K562 (cell line): ENCODE results near the gene MAGI3. TPM values are rescaled to one million over a fixed set of nuclear protein-coding genes. Genes with fewer than 3 reads are reported as not detected.

Source experiments
- ATAC-seq: fragments of 200-7000 bp; cut with Tn5 transposase; 3 replicates; pipeline ENCODE4 v1.9.1; 2020; ENCODE audit warnings: moderate library complexity
- BruUV-seq: library from RNA; stranded (reverse); fragments of 400-500 nt; replicated peaks from 2 replicates; lab custom pipeline; 2021; lab: Mats Ljungman, UMichigan
- CTCF ChIA-PET: fragments of 300-600 bp; formaldehyde crosslinking; extraction: SDS; loops from one replicate; lab custom pipeline; 2021; ENCODE audit warnings: low intra/inter-chr PET ratio; lab: Yijun Ruan, JAX
- POLR2A ChIA-PET: fragments of 300-600, 350-650 bp; sonication (Branson Sonifier 250); formaldehyde crosslinking; extraction: SDS; loops from one replicate; lab custom pipeline; 2021; ENCODE audit warnings: antibody characterized with exemption, inconsistent platforms; lab: Yijun Ruan, JAX
- DNase-seq, 4 experiments: peaks; one replicate each; pipeline versions ENCODE4 v3.0.0 to v3.0.0-alpha.2; 2011 to 2018; ENCODE audit warnings: low spot score in 3 of 4, mixed read lengths in 3 of 4; ENCODE audit errors: extremely low read depth in 1 of 4
- FAIRE-seq: peaks from 2 replicates; lab custom pipeline; 2011; peaks lifted over from hg19 to GRCh38; lab: Jason Lieb, UNC
- H2AFZ ChIP-seq: 2 replicates; pipeline ENCODE4 v1.6.0; 2011; ENCODE audit warnings: low read depth, low read length, control low read depth, inconsistent platforms
- H3K27ac ChIP-seq: fragments of 200-600 bp; 3 replicates; pipeline ENCODE4 v1.8.0; 2011; ENCODE audit warnings: low read depth, mild to moderate bottlenecking, control low read depth, inconsistent platforms, low read length, moderate library complexity, mixed read lengths; ENCODE audit errors: extremely low read depth
- H3K27me3 ChIP-seq, 2 experiments: fragments of 300-600 bp in 1 of 2; 2 replicates in 1 of 2; 3 replicates in 1 of 2; pipeline versions ENCODE4 v1.6.0 to v1.8.0; 2011; ENCODE audit warnings: inconsistent platforms in 2 of 2, low read length in 2 of 2, mild to moderate bottlenecking in 1 of 2, mixed read lengths in 1 of 2, moderate library complexity in 1 of 2; ENCODE audit not compliant: control insufficient read depth in 2 of 2, insufficient read depth in 2 of 2
- H3K36me3 ChIP-seq: fragments of 300-600 bp; 3 replicates; pipeline ENCODE4 v1.8.0; 2011; ENCODE audit warnings: mild to moderate bottlenecking, low read length, inconsistent platforms; ENCODE audit not compliant: control insufficient read depth, insufficient read depth
- H3K4me1 ChIP-seq, 2 experiments: fragments of 200-600 bp in 1 of 2; replicated peaks in 1 of 2; 2 replicates in 1 of 2; 3 replicates in 1 of 2; pipeline versions ENCODE4 v1.5.1 to v1.8.0; 2011; ENCODE audit warnings: inconsistent platforms in 2 of 2, low read length in 2 of 2, mild to moderate bottlenecking in 1 of 2, mixed read lengths in 1 of 2, moderate library complexity in 1 of 2; ENCODE audit not compliant: control insufficient read depth in 2 of 2, insufficient read depth in 2 of 2
- H3K4me2 ChIP-seq: 2 replicates; pipeline ENCODE4 v1.6.1; 2011; ENCODE audit warnings: low read length, control low read depth, inconsistent platforms, mixed read lengths; ENCODE audit not compliant: insufficient read depth
- H3K4me3 ChIP-seq: fragments of 200-600 bp; sonication (generic), shearing (Covaris generic); 2 replicates; pipeline ENCODE4 v1.5.1; 2016; ENCODE audit warnings: control low read depth, inconsistent platforms
- H3K79me2 ChIP-seq: fragments of 200-600 bp; 3 replicates; pipeline ENCODE4 v1.8.0; 2011; ENCODE audit warnings: low read length, inconsistent platforms; ENCODE audit not compliant: control insufficient read depth, insufficient read depth
- H3K9ac ChIP-seq, 2 experiments: 2 replicates each; pipeline versions ENCODE4 v1.6.0 to v1.6.1; 2011; ENCODE audit warnings: low read depth in 2 of 2, low read length in 2 of 2, control low read depth in 1 of 2, inconsistent platforms in 1 of 2, mild to moderate bottlenecking in 1 of 2, mixed read lengths in 1 of 2; ENCODE audit not compliant: insufficient read depth in 1 of 2
- H3K9me1 ChIP-seq: one replicate; pipeline ENCODE4 v1.6.0; 2011; ENCODE audit warnings: inconsistent platforms, mild to moderate bottlenecking, low read length, moderate library complexity; ENCODE audit not compliant: control insufficient read depth, insufficient read depth
- H3K9me3 ChIP-seq: replicated peaks from 2 replicates; pipeline ENCODE4 v1.5.1; 2011; ENCODE audit warnings: low read depth, low read length, inconsistent platforms; ENCODE audit not compliant: control insufficient read depth, insufficient read depth
- H4K20me1 ChIP-seq: replicated peaks from 2 replicates; pipeline ENCODE4 v1.6.1; 2011; ENCODE audit warnings: low read length, inconsistent platforms, mixed read lengths; ENCODE audit not compliant: control insufficient read depth, insufficient read depth
- ARID1B ChIP-seq: fragments of 450-650 bp; IDR thresholded peaks from 2 replicates; pipeline ENCODE4 v1.6.1; 2016; ENCODE audit warnings: antibody characterized with exemption, mild to moderate bottlenecking, inconsistent platforms
- DPF2 ChIP-seq: fragments of 450-650 bp; IDR thresholded peaks from 2 replicates; pipeline ENCODE4 v1.6.1; 2016
- ELF4 ChIP-seq: fragments of 450-650 bp; formaldehyde crosslinking; IDR thresholded peaks from 2 replicates; pipeline ENCODE4 v1.4.0; 2022; ENCODE audit warnings: missing genetic modification characterization
- EP300 ChIP-seq: IDR thresholded peaks from 2 replicates; pipeline ENCODE4 v1.6.1; 2012; ENCODE audit warnings: low read length, improper control_type of control experiment
- HNRNPH1 ChIP-seq: fragments of 200-400 bp; formaldehyde crosslinking; optimal IDR thresholded peaks from 2 replicates; pipeline ENCODE3; 2017; ENCODE audit warnings: low read depth, mild to moderate bottlenecking, low read length, moderate library complexity
- IFI16 ChIP-seq: fragments of 250-450 bp; sonication (Bioruptor Pico); IDR thresholded peaks from 2 replicates; pipeline ENCODE4 v2.1.2; 2022; ENCODE audit warnings: mild to moderate bottlenecking, inconsistent platforms
- JUN ChIP-seq, 2 experiments: sonication (generic) in 1 of 2; formaldehyde crosslinking in 1 of 2; IDR thresholded peaks; 2 replicates each; pipeline versions ENCODE4 v1.6.1 to v1.8.0; 2012 to 2022; ENCODE audit warnings: borderline replicate concordance in 2 of 2, mild to moderate bottlenecking in 2 of 2, improper control_type of control experiment in 1 of 2, low read depth in 1 of 2, low read length in 1 of 2, missing genetic modification reagents in 1 of 2
- LARP7 ChIP-seq: fragments of 450-650 bp; IDR thresholded peaks from 2 replicates; pipeline ENCODE4 v1.6.1; 2016
- MXI1 ChIP-seq: IDR thresholded peaks from 2 replicates; pipeline ENCODE4 v1.6.1; 2011; ENCODE audit warnings: low read depth, mild to moderate bottlenecking, improper control_type of control experiment, low read length
- NCOA2 ChIP-seq, 2 experiments: fragments of 450-650 bp; IDR thresholded peaks; 2 replicates each; pipeline ENCODE4 v1.6.1; 2018; ENCODE audit warnings: mild to moderate bottlenecking in 2 of 2, moderate library complexity in 1 of 2; ENCODE audit not compliant: partially characterized antibody in 2 of 2
- NCOR1 ChIP-seq: fragments of 450-650 bp; IDR thresholded peaks from 2 replicates; pipeline ENCODE4 v1.6.1; 2016; ENCODE audit warnings: mild to moderate bottlenecking, moderate library complexity
- PHB2 ChIP-seq: fragments of 450-650 bp; IDR thresholded peaks from 2 replicates; pipeline ENCODE4 v1.6.1; 2017; ENCODE audit warnings: low read depth
- RBM25 ChIP-seq: fragments of 200-400 bp; formaldehyde crosslinking; IDR thresholded peaks from 2 replicates; pipeline ENCODE4 v1.6.1; 2018; ENCODE audit warnings: low read length, low read depth, moderate library complexity; ENCODE audit not compliant: severe bottlenecking
- RFX7 ChIP-seq: fragments of 250-450 bp; sonication (Bioruptor Pico); IDR thresholded peaks from 2 replicates; pipeline ENCODE4 v1.5.1; 2021; ENCODE audit warnings: mild to moderate bottlenecking
- SMARCA4 ChIP-seq: fragments of 450-650 bp; IDR thresholded peaks from 2 replicates; pipeline ENCODE4 v1.6.1; 2016
- TRIM24 ChIP-seq, 2 experiments: fragments of 450-650 bp; IDR thresholded peaks; 2 replicates each; pipeline ENCODE4 v1.6.1; 2016
- ZNF316 ChIP-seq: fragments of 450-650 bp; IDR thresholded peaks from 2 replicates; pipeline ENCODE4 v1.6.1; 2016
- WGBS: fragments of 100-300 bp; shearing (Covaris generic); methylation state at CpG from one replicate; pipeline ENCODE4 v1.1.6; 2016; ENCODE audit warnings: low coverage, mixed read lengths; ENCODE audit not compliant: insufficient coverage; ENCODE audit errors: missing lambda C conversion rate; 5-methylcytosine and 5-hydroxymethylcytosine counted together
- in situ Hi-C: fragments of 300-500 bp; cut with MboI; formaldehyde crosslinking; loops from 4 replicates; pipeline ENCODE4 v1.15.0; 2018; ENCODE audit warnings: inconsistent platforms, mixed read lengths
- intact Hi-C: fragments of 100-400 bp; cut with micrococcal nuclease; formaldehyde crosslinking; loops from 2 replicates; pipeline ENCODE4 v1.14.2; 2022
- polyA plus RNA-seq, 8 experiments: library from polyadenylated mRNA; depleted of rRNA in 4 of 8; stranded (reverse) in 5 of 8; unstranded in 3 of 8; fragments of >200 nt; fragmentation: Nextera tagmentation in 2 of 8; fragmentation: Illumina TruSeq in 1 of 8; extraction: Ambion mirVana in 2 of 8; extraction: Trizol in 1 of 8; gene quantifications; 2 replicates each; pipeline versions ENCODE4 v1.2.1 to v1.2.3, GENCODE V29; 2011 to 2014; ENCODE audit warnings: inconsistent platforms in 1 of 8, missing spikeins in 1 of 8
- total RNA-seq, 7 experiments: library from RNA; depleted of rRNA in 6 of 7; stranded (reverse); fragments of >200 nt in 6 of 7; fragmentation: Illumina TruSeq in 2 of 7; extraction: Trizol in 2 of 7; gene quantifications; 2 replicates each; pipeline versions ENCODE4 v1.2.1 to v1.2.3, GENCODE V29; 2011 to 2021; ENCODE audit warnings: low replicate concordance in 1 of 7
- TF ChIP-seq, protein P1 (sequence below), 3 experiments: fragments of 200-800 bp in 1 of 3; sonication (Bioruptor generic) in 1 of 3; sonication (generic) in 1 of 3; formaldehyde crosslinking in 1 of 3; IDR thresholded peaks; 2 replicates each; pipeline versions ENCODE4 v1.6.1 to v1.8.0; 2016 to 2022; ENCODE audit warnings: mild to moderate bottlenecking in 2 of 3, missing compliant biosample characterization in 2 of 3, missing genetic modification characterization in 2 of 3, missing genetic modification reagents in 1 of 3
- TF ChIP-seq, protein P2 (sequence below): sonication (generic); IDR thresholded peaks from 2 replicates; pipeline ENCODE4 v1.6.1; 2016
- TF ChIP-seq, protein P3 (sequence below): fragments of 250-450 bp; sonication (Bioruptor Pico); IDR thresholded peaks from 2 replicates; pipeline ENCODE4 v1.6.1; 2021; ENCODE audit warnings: mild to moderate bottlenecking
- TF ChIP-seq, protein P4 (sequence below): sonication (generic); formaldehyde crosslinking; IDR thresholded peaks from 2 replicates; pipeline ENCODE4 v1.8.0; 2022; ENCODE audit warnings: missing genetic modification reagents, mild to moderate bottlenecking, borderline replicate concordance

Gene MAGI3
- total and polyA plus RNA-seq, 9 of the 15 experiments (the other 6 are each of a cell fraction or from before 2014, with no cell fraction given): 1.0 to 8.6 (median 5.5) TPM

DNA sequence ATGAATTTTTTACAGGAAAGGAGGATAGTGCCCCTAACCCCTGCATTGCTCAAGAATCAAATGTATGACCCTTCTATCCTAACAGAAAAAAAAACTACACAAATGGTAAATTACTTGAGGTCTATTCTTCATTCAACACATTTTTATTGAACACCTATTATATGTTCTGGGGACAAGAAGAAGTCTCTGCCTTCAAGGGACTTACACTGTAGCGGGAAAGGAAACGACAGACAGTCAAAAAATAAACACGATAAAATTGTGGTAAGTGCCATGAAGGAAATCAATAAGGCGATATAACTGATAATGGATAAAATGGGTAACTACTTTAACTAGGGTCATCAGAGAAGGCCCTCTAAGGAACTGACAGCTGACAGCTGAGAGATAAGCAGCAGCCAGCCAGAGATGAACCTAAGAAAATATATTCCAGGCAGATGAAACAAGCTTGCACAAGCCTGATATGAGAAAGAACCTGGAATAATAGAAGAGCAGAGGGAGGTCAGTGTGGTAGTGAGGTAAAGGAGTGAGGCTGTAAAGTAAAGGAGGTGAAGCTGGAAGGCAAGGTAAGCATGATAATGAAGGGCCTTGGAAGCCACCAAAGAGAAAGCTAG lies 302.6 kb downstream of the MAGI3 start:
- ChIA-PET CTCF (interaction anchor here (1.0 kb wide), 1 partner anchor 9 kb away, joined by 3 read pairs; no protein-coding TSS in a partner anchor), POLR2A (interaction anchor here (0.8 to 1.5 kb wide), 3 partner anchors 8 to 26 kb away, joined by 3 to 6 read pairs (median 5); no protein-coding TSS in a partner anchor)
- Histone ChIP-seq H2AFZ (no peak overlapping the region), H3K79me2 (no peaks in the 10 kb centered on the region), H3K4me1 (peaks cover 0 to 11% of the 10 kb centered on the region in 2 experiments; a peak in 2 of 5 replicates), H3K9ac (no peak overlapping the region), H3K36me3 (peaks cover 5% of the 10 kb centered on the region), H3K4me2 (no peak overlapping the region), H3K4me3 (no peak overlapping the region), H3K9me3 (peaks cover 9% of the 10 kb centered on the region), H3K9me1 (no peaks in the 10 kb centered on the region), H3K27ac (peak overlapping the region; percentile 39), H4K20me1 (no peaks in the 10 kb centered on the region), H3K27me3 (no peaks in the 10 kb centered on the region)
- FAIRE-seq: no peak
- BruUV-seq: no TSS peak
- WGBS: 30% methylated on average over 4 of the region's 4 CpGs
- intact Hi-C loops (loop anchor here (5.0 kb wide), 1 partner anchor 64 kb away; the partner anchor contains the start of gene PHTF1), in situ Hi-C loops (no loop called here)
- peak in 2 of 4 experiments; percentile 22 to 57 for DNase-seq
- ATAC-seq: peak; percentile 57
- peak; percentile 46 to 66; a peak in 3 of 4 replicates for TF ChIP-seq TRIM24 (IDR thresholded peaks at IDR 0.05)
- TF ChIP-seq EP300: peak; percentile 56
- TF ChIP-seq, protein P1, sequence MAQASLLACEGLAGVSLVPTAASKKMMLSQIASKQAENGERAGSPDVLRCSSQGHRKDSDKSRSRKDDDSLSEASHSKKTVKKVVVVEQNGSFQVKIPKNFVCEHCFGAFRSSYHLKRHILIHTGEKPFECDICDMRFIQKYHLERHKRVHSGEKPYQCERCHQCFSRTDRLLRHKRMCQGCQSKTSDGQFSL (CRISPR knock-in tag; IDR thresholded peaks at IDR 0.05): no peak
- TF ChIP-seq, protein P1 (tag; IDR thresholded peaks at IDR 0.05): no peak
- TF ChIP-seq PHB2: 0 out of 2 replicates have a peak, but pooled peaks have one; percentile 39
- TF ChIP-seq DPF2: peak; percentile 69
- TF ChIP-seq JUN (IDR thresholded peaks at IDR 0.05; ENCODE audit: borderline replicate concordance, low read depth, low read length): no peak
- no peak for TF ChIP-seq JUN (CRISPR knock-in tag; IDR thresholded peaks at IDR 0.05; ENCODE audit: borderline replicate concordance)
- TF ChIP-seq NCOR1: peak; percentile 75
- TF ChIP-seq ARID1B: peak; percentile 86
- TF ChIP-seq LARP7: no peak
- TF ChIP-seq, protein P2, sequence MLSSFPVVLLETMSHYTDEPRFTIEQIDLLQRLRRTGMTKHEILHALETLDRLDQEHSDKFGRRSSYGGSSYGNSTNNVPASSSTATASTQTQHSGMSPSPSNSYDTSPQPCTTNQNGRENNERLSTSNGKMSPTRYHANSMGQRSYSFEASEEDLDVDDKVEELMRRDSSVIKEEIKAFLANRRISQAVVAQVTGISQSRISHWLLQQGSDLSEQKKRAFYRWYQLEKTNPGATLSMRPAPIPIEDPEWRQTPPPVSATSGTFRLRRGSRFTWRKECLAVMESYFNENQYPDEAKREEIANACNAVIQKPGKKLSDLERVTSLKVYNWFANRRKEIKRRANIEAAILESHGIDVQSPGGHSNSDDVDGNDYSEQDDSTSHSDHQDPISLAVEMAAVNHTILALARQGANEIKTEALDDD: peak; percentile 20; the same call in 1 of the 2 replicates
- TF ChIP-seq ZNF316: no peak
- TF ChIP-seq SMARCA4: peak; percentile 63; the same call in 1 of the 2 replicates
- TF ChIP-seq NCOA2 (IDR thresholded peaks at IDR 0.05; ENCODE audit: partially characterized antibody in 2 of 2): no peak
- TF ChIP-seq, protein P3, sequence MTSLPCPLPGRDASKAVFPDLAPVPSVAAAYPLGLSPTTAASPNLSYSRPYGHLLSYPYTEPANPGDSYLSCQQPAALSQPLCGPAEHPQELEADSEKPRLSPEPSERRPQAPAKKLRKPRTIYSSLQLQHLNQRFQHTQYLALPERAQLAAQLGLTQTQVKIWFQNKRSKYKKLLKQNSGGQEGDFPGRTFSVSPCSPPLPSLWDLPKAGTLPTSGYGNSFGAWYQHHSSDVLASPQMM: no peak
- TF ChIP-seq RFX7: no peak
- TF ChIP-seq, protein P4, sequence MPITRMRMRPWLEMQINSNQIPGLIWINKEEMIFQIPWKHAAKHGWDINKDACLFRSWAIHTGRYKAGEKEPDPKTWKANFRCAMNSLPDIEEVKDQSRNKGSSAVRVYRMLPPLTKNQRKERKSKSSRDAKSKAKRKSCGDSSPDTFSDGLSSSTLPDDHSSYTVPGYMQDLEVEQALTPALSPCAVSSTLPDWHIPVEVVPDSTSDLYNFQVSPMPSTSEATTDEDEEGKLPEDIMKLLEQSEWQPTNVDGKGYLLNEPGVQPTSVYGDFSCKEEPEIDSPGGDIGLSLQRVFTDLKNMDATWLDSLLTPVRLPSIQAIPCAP (CRISPR knock-in tag): no peak
- TF ChIP-seq RBM25: peak; percentile 67
- TF ChIP-seq IFI16 (CRISPR knock-in tag): no peak
- peak; percentile 12; the same call in 1 of the 2 replicates for TF ChIP-seq ELF4 (CRISPR knock-in tag)
- no peak for TF ChIP-seq MXI1
- TF ChIP-seq HNRNPH1: no peak
